NCI-H82 treated with DMSO at 0.1 percent for 48 hours (cell line): ENCODE results near the gene CACNB2.
A peak's percentile ranks its signal among the peaks of the same experiment; 100 is the strongest.

Source experiments
- DNase-seq: peaks from one replicate; lab custom pipeline; 2025; ENCODE audit not compliant: unreplicated experiment; lab: John Stamatoyannopoulos, UW

Gene CACNB2

GRCh38 chr10:18278181-18278580 lies 138.0 kb downstream of the CACNB2 start:
- no peak for DNase-seq

DNA sequence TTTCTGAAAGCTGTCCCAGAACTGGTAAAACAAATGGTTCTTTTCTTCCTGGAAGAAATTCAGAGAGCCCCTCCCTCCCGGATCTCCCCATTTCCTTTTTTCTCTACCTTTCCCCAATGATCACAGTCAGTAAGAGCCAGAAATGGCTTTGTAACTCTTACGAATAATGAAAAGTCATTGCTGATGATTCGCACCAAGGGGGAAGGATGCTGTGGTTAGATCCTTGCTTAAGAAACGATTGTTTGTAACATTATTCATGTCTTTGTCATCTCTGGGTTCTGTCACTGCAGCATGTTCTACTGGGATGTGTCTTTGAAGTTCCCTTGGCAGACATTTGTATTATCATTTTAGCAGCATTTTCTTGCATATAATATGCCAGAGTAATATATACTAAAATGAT lies 138.9 kb downstream of the CACNB2 start:
- no peak for DNase-seq

- no peak for DNase-seq
Observed at GRCh38 chr10:18282094-18282493, 141.9 kb downstream of the CACNB2 start.

- DNase-seq: peak; percentile 96
Observed at GRCh38 chr10:18290651-18291313, 150.6 kb downstream of the CACNB2 start.

DNA sequence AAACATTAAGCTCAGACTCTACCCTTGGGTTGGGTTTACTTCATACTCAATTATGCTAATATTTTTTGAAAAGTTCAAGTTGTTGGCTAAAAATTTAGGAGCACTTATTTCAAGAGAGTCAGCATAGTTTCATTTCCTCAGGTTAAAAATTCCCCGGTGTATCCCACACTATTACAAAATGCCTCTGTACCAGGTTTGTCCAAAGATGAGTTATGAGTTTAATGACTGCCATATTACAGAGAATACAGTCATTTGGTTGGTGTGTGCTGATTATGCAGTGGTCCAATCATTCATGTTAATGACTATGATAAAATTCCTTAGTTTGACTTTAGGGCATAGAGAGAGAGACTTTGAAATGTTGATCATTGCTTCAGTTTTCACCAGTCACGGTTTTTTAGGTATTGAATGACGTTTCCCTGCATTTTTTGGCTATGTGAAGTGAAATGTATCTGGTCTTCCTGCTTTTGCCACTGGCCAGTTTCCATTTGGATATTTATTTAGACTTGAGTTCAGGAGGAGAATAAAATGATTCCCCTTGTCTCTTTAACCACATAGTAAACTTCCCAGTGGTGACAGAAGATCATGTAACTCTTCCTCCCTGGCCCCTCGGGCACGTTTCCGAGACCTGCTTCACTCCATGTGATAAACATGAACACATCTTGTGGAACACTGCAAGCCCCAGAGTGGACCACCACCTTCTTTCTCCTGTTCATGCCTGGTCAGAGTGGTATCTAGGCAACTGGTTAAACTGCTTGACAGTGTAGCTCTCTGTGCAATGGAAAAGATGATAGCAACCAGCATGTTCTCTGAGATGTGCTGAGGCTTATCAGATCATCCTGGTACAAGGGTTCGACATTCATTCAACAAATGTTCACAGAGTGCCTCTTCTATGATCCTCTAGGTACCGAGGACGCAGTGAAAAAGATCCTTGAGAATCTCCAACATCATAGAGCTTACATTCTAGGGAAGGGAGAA lies 153.6 kb downstream of the CACNB2 start:
- DNase-seq: no peak

GRCh38 chr10:18294633-18295032 lies 154.4 kb downstream of the CACNB2 start:
- DNase-seq: no peak

- DNase-seq: no peak
Observed at GRCh38 chr10:18297659-18298058, 157.4 kb downstream of the CACNB2 start.

- no peak for DNase-seq
Observed at GRCh38 chr10:18298256-18298655, 158.0 kb downstream of the CACNB2 start.

DNA sequence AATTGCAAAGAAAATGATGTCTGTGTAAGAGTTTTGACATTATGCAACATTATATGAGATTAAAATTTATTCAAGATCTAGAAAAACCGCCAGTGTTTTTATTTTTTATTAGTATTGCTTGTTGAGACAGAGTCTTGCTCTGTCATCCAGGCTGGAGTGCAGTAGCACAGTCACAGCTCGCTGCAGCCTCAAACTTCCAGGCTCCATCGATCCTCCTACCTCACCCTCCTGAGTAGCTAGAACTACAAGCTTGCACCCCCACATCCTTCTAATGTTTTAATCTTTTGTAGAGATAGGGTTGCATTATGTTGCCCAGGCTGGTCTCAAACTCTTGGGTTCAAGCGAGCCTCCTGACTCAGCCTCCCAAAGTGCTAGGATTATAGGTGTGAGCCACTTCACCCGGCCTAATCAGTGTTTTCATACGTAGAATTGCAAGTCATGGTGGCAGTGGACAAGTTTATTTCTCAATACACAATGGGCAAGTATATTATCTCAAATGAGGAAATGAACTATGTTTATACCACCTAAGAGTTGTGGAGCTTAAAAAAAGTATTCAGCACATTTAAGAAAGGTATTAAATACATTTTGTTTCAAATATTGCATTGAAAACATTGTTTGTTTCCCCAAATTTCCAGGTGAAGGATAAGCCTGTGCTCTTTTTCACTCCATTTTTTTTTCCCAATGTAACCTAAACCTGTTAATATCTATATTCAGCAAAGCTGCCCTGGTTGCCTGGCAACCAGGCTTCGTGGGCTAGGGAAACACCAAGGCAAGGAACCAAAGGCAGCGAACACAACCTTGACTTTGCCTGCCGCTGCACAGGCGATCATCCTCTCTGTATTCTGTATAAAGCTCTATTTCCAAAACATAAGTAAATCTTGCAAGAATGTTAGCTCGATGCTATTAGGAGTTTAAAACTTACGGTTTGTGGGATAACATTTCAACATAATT lies 163.9 kb downstream of the CACNB2 start:
- DNase-seq: no peak

GRCh38 chr10:18306031-18306430 lies 165.8 kb downstream of the CACNB2 start:
- no peak for DNase-seq

DNA sequence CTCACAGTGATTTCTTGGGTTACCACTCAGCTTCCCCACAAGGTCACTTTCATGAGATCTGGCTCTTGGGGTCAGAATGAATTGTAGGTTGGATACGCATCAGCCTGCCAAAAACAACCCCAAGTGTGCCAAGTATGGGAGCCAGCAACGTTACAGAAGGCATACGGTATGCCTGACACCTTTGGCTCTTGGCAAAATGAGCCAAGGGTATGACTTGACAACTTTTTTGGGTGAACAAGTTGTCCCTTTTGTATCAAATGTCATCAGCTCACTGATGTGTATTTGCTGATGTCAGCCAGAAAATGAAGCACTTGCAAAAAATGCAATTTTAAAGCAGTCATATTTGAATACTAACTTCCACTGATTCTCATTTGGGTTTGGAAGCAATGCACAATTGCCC lies 168.4 kb downstream of the CACNB2 start:
- no peak for DNase-seq

DNA sequence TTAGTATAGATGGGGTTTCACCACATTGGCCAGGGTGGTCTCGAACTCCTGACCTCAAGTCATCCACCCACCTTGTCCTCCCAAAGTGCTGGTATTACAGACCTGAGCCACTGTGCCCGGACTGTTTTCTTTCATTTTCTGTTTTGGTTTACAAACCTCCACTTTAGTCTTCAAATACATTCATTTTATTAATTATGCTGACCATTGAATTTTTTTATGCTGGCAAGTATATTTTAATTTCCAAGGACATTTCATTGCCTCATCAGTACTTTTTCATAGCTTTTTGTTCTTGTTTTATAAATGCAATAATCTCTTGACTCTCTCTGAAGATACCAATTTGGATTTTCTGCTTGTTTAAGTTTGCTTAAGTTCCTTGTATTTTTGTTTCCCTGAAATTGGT lies 170.5 kb downstream of the CACNB2 start:
- DNase-seq: no peak

DNA sequence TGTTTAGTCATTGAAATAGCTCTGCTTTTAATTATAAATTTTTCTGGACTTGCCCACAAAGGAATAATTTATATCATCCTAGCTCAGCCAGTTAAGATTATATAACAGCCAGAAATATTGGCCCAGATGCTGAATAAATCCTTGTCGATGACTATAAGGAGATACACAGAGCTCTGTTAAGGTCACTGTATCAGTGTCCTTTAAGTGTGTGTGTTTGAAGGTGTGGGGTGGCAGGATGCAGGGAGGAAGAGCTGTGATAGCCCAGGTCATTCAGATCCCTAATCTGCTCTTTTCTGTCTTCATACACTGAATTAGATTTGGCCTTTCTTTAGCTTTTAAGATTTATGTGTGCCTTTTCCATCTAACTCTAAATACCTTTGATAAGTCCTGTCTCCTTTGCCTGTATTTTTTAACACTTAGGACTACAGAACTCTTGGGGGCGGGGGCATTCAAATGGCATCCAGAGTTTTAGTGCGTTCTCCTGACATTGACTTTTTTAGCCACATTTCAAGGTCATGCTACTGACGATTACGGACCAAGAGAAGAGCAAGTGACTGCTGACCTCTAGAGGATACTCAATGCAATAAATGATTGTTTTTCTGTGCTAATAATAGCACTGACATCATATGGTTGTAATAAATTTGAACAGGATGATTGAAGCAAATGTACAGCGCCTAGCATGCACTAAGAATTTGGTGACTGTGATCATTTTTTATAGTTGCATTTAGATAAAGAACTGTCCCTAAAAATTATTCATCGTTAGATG lies 172.3 kb downstream of the CACNB2 start:
- DNase-seq: peak; percentile 19

DNA sequence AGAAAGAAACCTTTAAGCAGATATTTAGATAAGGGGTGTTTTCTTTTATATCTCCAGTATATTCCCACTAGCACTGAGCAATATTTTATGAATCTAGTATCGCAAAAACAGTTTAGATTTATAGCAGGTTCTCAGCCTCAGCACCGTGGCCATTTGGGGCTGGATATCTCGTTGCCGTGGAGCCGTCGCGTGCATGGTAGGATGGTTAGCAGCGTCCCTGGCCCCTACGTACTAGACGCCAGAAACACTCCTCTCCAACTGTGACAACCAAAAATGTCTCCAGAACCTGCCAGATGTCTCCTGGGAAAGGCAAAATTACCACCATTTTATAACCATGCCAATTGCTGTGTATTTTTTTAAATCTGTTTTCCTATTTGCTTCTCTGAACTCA lies 172.9 kb downstream of the CACNB2 start:
- DNase-seq: no peak

DNA sequence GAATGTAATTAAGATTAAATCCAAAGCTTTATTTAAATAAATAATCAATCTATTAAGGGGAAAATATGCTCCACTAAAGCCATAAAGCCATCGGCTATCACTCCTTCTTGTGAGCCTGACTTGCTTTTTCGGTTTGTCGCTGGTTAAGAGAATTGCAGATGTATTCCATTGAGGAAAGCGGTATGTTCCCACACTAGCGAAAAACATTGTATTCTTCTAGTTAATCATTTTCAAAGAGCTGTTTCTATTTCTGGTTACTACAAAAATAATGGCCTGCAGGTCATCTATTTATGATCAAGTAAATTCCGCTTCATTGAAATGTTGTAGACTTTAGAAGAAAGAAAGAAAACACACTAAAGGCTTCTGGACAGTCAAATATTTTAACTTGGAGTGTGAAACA lies 173.4 kb downstream of the CACNB2 start:
- no peak for DNase-seq

DNA sequence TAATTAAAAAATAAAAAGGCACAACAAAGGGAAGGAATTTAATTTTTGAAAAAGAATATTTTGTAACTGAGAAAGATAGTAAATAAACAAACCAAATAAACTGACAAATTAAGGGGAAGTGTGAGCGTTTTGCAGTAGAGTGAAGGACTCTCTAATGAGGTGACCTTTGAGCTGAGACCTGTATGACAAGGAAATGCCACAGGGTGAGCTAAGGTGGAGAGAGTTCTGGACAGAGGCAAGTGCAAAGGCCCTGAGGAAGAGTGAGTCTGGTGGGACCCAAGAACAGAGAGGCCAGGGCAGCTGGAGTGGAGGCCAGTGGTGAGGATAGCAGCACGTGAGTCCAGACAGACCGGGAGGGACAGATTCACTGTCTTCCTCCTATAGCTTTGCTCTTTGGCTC lies 179.4 kb downstream of the CACNB2 start:
- DNase-seq: no peak

DNA sequence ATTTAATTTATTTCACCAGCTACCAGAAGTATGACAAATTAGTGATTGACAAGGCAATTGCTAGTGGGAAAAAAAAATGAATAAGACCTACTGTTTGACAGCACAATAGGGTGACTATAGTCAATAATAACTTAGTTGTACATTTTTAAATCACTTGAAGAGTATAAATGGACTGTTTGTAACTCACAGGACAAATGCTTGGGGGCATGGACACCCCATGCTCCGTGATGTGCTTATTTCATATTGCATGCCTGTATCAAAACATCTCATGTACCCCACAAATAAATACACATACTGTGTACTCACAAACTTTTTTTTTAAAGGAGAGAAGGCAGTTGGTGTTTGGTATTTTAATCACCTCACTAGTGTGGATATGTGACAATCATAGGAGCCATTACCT lies 181.1 kb downstream of the CACNB2 start:
- no peak for DNase-seq

- no peak for DNase-seq
Observed at GRCh38 chr10:18323916-18324315, 183.7 kb downstream of the CACNB2 start.

GRCh38 chr10:18325410-18325809 lies 185.2 kb downstream of the CACNB2 start:
- DNase-seq: no peak

DNA sequence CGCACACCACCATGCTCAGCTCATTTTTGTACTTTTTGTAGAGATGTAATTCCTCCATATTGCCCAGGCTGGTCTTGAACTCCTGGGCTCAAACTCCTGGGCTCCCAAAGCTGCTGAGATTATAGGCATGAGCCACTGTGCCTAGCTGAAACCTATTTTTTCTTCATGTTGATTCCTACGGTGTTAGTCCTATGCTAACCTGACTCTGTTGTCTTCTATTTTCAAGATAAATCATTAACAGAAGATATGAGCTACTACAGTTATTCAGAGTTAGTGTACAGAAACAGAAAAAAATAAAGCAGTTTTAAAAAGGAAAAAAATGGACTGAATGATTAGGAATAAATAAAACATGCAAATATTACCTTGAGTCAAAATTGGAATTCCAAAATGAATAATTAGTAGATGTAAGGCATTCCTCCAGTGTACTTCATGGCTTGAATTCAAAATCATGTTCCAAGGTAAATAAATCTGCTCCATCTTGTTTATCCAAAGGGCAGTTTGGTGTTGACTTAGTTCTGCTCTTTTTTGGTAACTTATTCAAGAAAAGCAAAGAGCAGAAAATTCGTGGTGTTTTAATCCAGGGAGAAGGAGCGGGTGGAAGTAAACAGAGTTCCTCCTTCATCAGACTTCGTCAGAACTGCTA lies 185.8 kb downstream of the CACNB2 start:
- no peak for DNase-seq
